HCT116 (cell line): ENCODE measurements around the gene ALDH1L1. TPM values are rescaled to one million over a fixed set of nuclear protein-coding genes. Genes with fewer than 3 reads are reported as not detected.

Source experiments
- ATAC-seq: fragments of 200-7000 bp; cut with Tn5 transposase; 2 replicates; pipeline ENCODE4 v1.9.1; 2020; ENCODE audit warnings: mild to moderate bottlenecking, moderate library complexity
- BruUV-seq: library from RNA; stranded (reverse); fragments of 400-500 nt; replicated peaks from 2 replicates; lab custom pipeline; 2021; lab: Mats Ljungman, UMichigan
- CTCF ChIA-PET: fragments of 300-600 bp; sonication (Branson Sonifier 250); formaldehyde crosslinking; loops from one replicate; lab custom pipeline; 2021; ENCODE audit warnings: antibody characterized with exemption; lab: Charles Lee
- POLR2A ChIA-PET: fragments of 300-600, 350-600 bp; sonication (Branson Sonifier 250); formaldehyde crosslinking; loops from one replicate; lab custom pipeline; 2021; ENCODE audit warnings: antibody characterized with exemption; lab: Charles Lee
- RAD21 ChIA-PET, 2 experiments: fragments of 300-600 bp; sonication (Branson Sonifier 250); formaldehyde crosslinking; loops; one replicate each; lab custom pipeline; 2023; ENCODE audit warnings: low total read pairs in 2 of 2; ENCODE audit not compliant: uncharacterized antibody in 2 of 2, unreplicated experiment in 2 of 2, low non-redundant PET in 1 of 2; lab: Charles Lee
- DNase-seq: peaks from one replicate; pipeline ENCODE4 v3.0.0-alpha.2; 2010; ENCODE audit warnings: low read depth, low spot score
- H2AFZ ChIP-seq: fragments of 200-600 bp; shearing (Covaris generic), sonication (generic); 2 replicates; pipeline ENCODE4 v1.6.1; 2017; ENCODE audit warnings: low read depth, mixed run types, mixed read lengths, antibody characterized with exemption, low read length; ENCODE audit not compliant: poor library complexity, severe bottlenecking
- H3K27ac ChIP-seq: 2 replicates; pipeline ENCODE4 v1.5.1; 2012; ENCODE audit warnings: low read depth, low read length
- H3K27me3 ChIP-seq: fragments of 200-600 bp; sonication (generic); 2 replicates; pipeline ENCODE4 v1.6.1; 2016; ENCODE audit warnings: mixed run types, low read length, mixed read lengths; ENCODE audit not compliant: insufficient read depth
- H3K36me3 ChIP-seq, 2 experiments: fragments of 200-500 bp in 1 of 2; fragments of 200-600 bp in 1 of 2; sonication (Bioruptor generic) in 1 of 2; sonication (generic) in 1 of 2; 2 replicates each; pipeline versions ENCODE4 v1.5.1 to v1.6.1; 2014 to 2016; ENCODE audit warnings: low read length in 2 of 2, inconsistent platforms in 1 of 2, mixed read lengths in 1 of 2, mixed run types in 1 of 2; ENCODE audit not compliant: insufficient read depth in 2 of 2, control insufficient read depth in 1 of 2
- H3K4me1 ChIP-seq, 2 experiments: fragments of 200-600 bp in 1 of 2; sonication (generic) in 1 of 2; 2 replicates each; pipeline versions ENCODE4 v1.5.1 to v1.6.1; 2012 to 2017; ENCODE audit warnings: low read length in 2 of 2, inconsistent platforms in 1 of 2, mild to moderate bottlenecking in 1 of 2, mixed read lengths in 1 of 2, mixed run types in 1 of 2, moderate library complexity in 1 of 2; ENCODE audit not compliant: insufficient read depth in 2 of 2, control insufficient read depth in 1 of 2
- H3K4me2 ChIP-seq: fragments of 200-600 bp; sonication (generic); 2 replicates; pipeline ENCODE4 v1.6.1; 2017; ENCODE audit warnings: mixed run types, low read length, mixed read lengths
- H3K4me3 ChIP-seq, 2 experiments: fragments of 200-600 bp in 1 of 2; sonication (generic) in 1 of 2; replicated peaks in 1 of 2; 2 replicates each; pipeline ENCODE4 v1.5.1; 2011 to 2016; ENCODE audit warnings: low read length in 2 of 2, control low read depth in 1 of 2, low read depth in 1 of 2, mild to moderate bottlenecking in 1 of 2, mixed read lengths in 1 of 2, mixed run types in 1 of 2
- H3K79me2 ChIP-seq: fragments of 200-600 bp; sonication (generic); 2 replicates; pipeline ENCODE4 v1.6.1; 2017; ENCODE audit warnings: mild to moderate bottlenecking, mixed run types, low read length, moderate library complexity, mixed read lengths; ENCODE audit not compliant: insufficient read depth
- H3K9ac ChIP-seq: fragments of 200-600 bp; sonication (generic); 2 replicates; pipeline ENCODE4 v1.6.1; 2016; ENCODE audit warnings: low read length, mixed read lengths
- H3K9me2 ChIP-seq: fragments of 200-600 bp; sonication (generic), shearing (Covaris generic); 2 replicates; pipeline ENCODE4 v1.6.1; 2017; ENCODE audit warnings: mixed run types, mild to moderate bottlenecking, moderate library complexity; ENCODE audit not compliant: insufficient read depth
- H3K9me3 ChIP-seq, 2 experiments: fragments of 200-500 bp in 1 of 2; fragments of 200-600 bp in 1 of 2; sonication (Bioruptor generic) in 1 of 2; sonication (generic) in 1 of 2; 2 replicates each; pipeline ENCODE4 v1.6.1; 2014 to 2017; ENCODE audit warnings: low read length in 2 of 2, mixed read lengths in 2 of 2, inconsistent platforms in 1 of 2, low read depth in 1 of 2, mild to moderate bottlenecking in 1 of 2, mixed run types in 1 of 2, moderate library complexity in 1 of 2; ENCODE audit not compliant: control insufficient read depth in 1 of 2, insufficient read depth in 1 of 2
- H4K20me1 ChIP-seq: fragments of 200-600 bp; sonication (generic), shearing (Covaris generic); 2 replicates; pipeline ENCODE4 v1.6.1; 2017; ENCODE audit warnings: mixed run types, mild to moderate bottlenecking, moderate library complexity; ENCODE audit not compliant: insufficient read depth
- ATF3 ChIP-seq: IDR thresholded peaks from 2 replicates; pipeline ENCODE4 v1.6.1; 2012
- CBX3 ChIP-seq: IDR thresholded peaks from 2 replicates; pipeline ENCODE4 v1.6.1; 2012; ENCODE audit warnings: low read depth
- CEBPB ChIP-seq: IDR thresholded peaks from 2 replicates; pipeline ENCODE4 v1.6.1; 2012; ENCODE audit warnings: low read depth
- EGR1 ChIP-seq: IDR thresholded peaks from 2 replicates; pipeline ENCODE4 v1.6.1; 2012; ENCODE audit warnings: low read depth
- ELF1 ChIP-seq: IDR thresholded peaks from 2 replicates; pipeline ENCODE4 v1.6.1; 2012; ENCODE audit warnings: low read depth, borderline replicate concordance
- EZH2phosphoT487 ChIP-seq: fragments of 200-600 bp; IDR thresholded peaks from 2 replicates; pipeline ENCODE4 v1.6.1; 2018; ENCODE audit warnings: antibody characterized with exemption, borderline replicate concordance
- RAD21 ChIP-seq: IDR thresholded peaks from 2 replicates; pipeline ENCODE4 v1.6.1; 2012; ENCODE audit warnings: low read depth, mild to moderate bottlenecking
- REST ChIP-seq: IDR thresholded peaks from 2 replicates; pipeline ENCODE4 v1.6.1; 2012; ENCODE audit warnings: low read depth
- SP1 ChIP-seq: IDR thresholded peaks from 2 replicates; pipeline ENCODE4 v1.6.1; 2012; ENCODE audit warnings: low read depth
- ZBTB33 ChIP-seq: IDR thresholded peaks from 2 replicates; pipeline ENCODE4 v1.6.1; 2011; ENCODE audit warnings: mild to moderate bottlenecking, low read length, moderate library complexity; ENCODE audit not compliant: insufficient replicate concordance; ENCODE audit errors: extremely low read depth
- ZFX ChIP-seq: fragments of 450-650 bp; IDR thresholded peaks from 2 replicates; pipeline ENCODE4 v1.6.1; 2017
- ZNF274 ChIP-seq: fragments of 200-500 bp; sonication (Bioruptor generic); IDR thresholded peaks from 2 replicates; pipeline ENCODE4 v1.6.1; 2014; ENCODE audit warnings: mild to moderate bottlenecking, low read depth, low read length, inconsistent platforms
- intact Hi-C: fragments of 100-400 bp; cut with micrococcal nuclease; formaldehyde crosslinking; loops from 2 replicates; pipeline ENCODE4 v1.10.0; 2022
- total RNA-seq: library from RNA; stranded (reverse); gene quantifications from one replicate; pipeline ENCODE4 v1.2.1, GENCODE V29; 2021; ENCODE audit not compliant: unreplicated experiment

The ALDH1L1 gene
- total RNA-seq, 1 experiment from 2014 or later: 0.81 TPM

- intact Hi-C loops: loop anchor here (5.0 to 10.0 kb wide), 2 partner anchors 138 to 186 kb away; no protein-coding TSS in a partner anchor
- Histone ChIP-seq H3K27me3 (no peaks in the 10 kb centered on the region), H3K9me2 (no peaks in the 10 kb centered on the region), H3K4me3 (no peak overlapping the region), H3K36me3 (no peaks in the 10 kb centered on the region), H3K4me2 (no peak overlapping the region), H3K79me2 (no peaks in the 10 kb centered on the region), H4K20me1 (no peaks in the 10 kb centered on the region), H3K9me3 (no peaks in the 10 kb centered on the region), H3K9ac (no peak overlapping the region), H3K4me1 (no peaks in the 10 kb centered on the region), H2AFZ (no peak overlapping the region), H3K27ac (no peak overlapping the region)
- POLR2A ChIA-PET: no interaction called here
- RAD21 ChIA-PET: no interaction called here
- TF ChIP-seq EGR1 (no peak), CBX3 (no peak), ZFX (no peak), ZNF274 (no peak), ELF1 (no peak), SP1 (no peak), REST (no peak), RAD21 (no peak), ATF3 (no peak), ZBTB33 (no peak), CEBPB (no peak), EZH2phosphoT487 (no peak)
- no TSS peak for BruUV-seq
- no peak for ATAC-seq
- CTCF ChIA-PET: no interaction called here
- no peak for DNase-seq
These were observed 69.8 kb downstream of the ALDH1L1 start for GRCh38 chr3:126110431-126111125.
